ENCODE results near the gene FBXW2. TPM values are rescaled to one million over a fixed set of nuclear protein-coding genes. Genes with fewer than 3 reads are reported as not detected.

Gene FBXW2
- total and polyA plus RNA-seq, 2 donors (not counting 1 experiment from before 2014, with no cell fraction given), result 33.5 to 77.5 TPM

- peaks cover 2% of the 10 kb centered on the region for H3K36me3 ChIP-seq (ENCODE audit: control insufficient read depth, insufficient read depth, low read length)
- TF ChIP-seq CTCF (conservative IDR thresholded peaks at IDR 0.05 in 1 of 2, IDR thresholded peaks at IDR 0.05 in 1 of 2; ENCODE audit: low read depth in 1 of 2, low read length in 2 of 2), result no peak
- no peak for TF ChIP-seq EZH2 (IDR thresholded peaks at IDR 0.05; ENCODE audit: low read length, missing control alignments)
Measured at GRCh38 chr9:120830865-120831264, 37.6 kb upstream of the FBXW2 start.

GRCh38 chr9:120830151-120830550, 36.9 kb upstream of the FBXW2 start:
- TF ChIP-seq CTCF (conservative IDR thresholded peaks at IDR 0.05 in 1 of 2, IDR thresholded peaks at IDR 0.05 in 1 of 2; ENCODE audit: low read depth in 1 of 2, low read length in 2 of 2) (no peak), EZH2 (IDR thresholded peaks at IDR 0.05; ENCODE audit: low read length, missing control alignments) (no peak)
- Histone ChIP-seq H3K9me3 (ENCODE audit: control insufficient read depth, insufficient read depth, low read depth, low read length) (no peaks in the 10 kb centered on the region), H3K27me3 (ENCODE audit: control insufficient read depth, insufficient read depth, low read length) (no peaks in the 10 kb centered on the region), H3K4me2 (ENCODE audit: extremely low read depth, insufficient read depth, low read length) (no peak overlapping the region), H3K9ac (ENCODE audit: insufficient read depth, low read length) (no peak overlapping the region), H3K36me3 (ENCODE audit: control insufficient read depth, insufficient read depth, low read length) (peaks cover 2% of the 10 kb centered on the region), H2AFZ (ENCODE audit: low read length) (no peak overlapping the region), H3K27ac (ENCODE audit: insufficient read depth, low read length) (no peak overlapping the region), H3K79me2 (ENCODE audit: control insufficient read depth, insufficient read depth, low read length) (no peaks in the 10 kb centered on the region), H4K20me1 (ENCODE audit: control insufficient read depth, extremely low read depth, insufficient read depth, low read length) (no peaks in the 10 kb centered on the region), H3K4me3 (replicated peaks in 1 of 4; ENCODE audit: control extremely low read depth in 1 of 4, insufficient read depth in 1 of 4, low read depth in 3 of 4, low read length in 4 of 4) (no peak overlapping the region), H3K4me1 (ENCODE audit: control insufficient read depth, extremely low read depth, insufficient read depth, low read length) (no peaks in the 10 kb centered on the region)
- DNase-seq (ENCODE audit: low read depth in 2 of 2), result no peak

More at GRCh38 chr9:120830865-120831264, 37.6 kb upstream of the FBXW2 start:
- H3K4me3 ChIP-seq (replicated peaks in 1 of 4; ENCODE audit: control extremely low read depth in 1 of 4, insufficient read depth in 1 of 4, low read depth in 3 of 4, low read length in 4 of 4), result no peak overlapping the region
- H3K9ac ChIP-seq (ENCODE audit: insufficient read depth, low read length), result no peak overlapping the region
- no peaks in the 10 kb centered on the region for H4K20me1 ChIP-seq (ENCODE audit: control insufficient read depth, extremely low read depth, insufficient read depth, low read length)
- H3K4me1 ChIP-seq (ENCODE audit: control insufficient read depth, extremely low read depth, insufficient read depth, low read length), result no peaks in the 10 kb centered on the region
- no peak overlapping the region for H3K4me2 ChIP-seq (ENCODE audit: extremely low read depth, insufficient read depth, low read length)
- no peaks in the 10 kb centered on the region for H3K27me3 ChIP-seq (ENCODE audit: control insufficient read depth, insufficient read depth, low read length)
- no peak overlapping the region for H2AFZ ChIP-seq (ENCODE audit: low read length)
- no peak for DNase-seq (ENCODE audit: low read depth in 2 of 2)
- H3K79me2 ChIP-seq (ENCODE audit: control insufficient read depth, insufficient read depth, low read length), result no peaks in the 10 kb centered on the region
- no peak overlapping the region for H3K27ac ChIP-seq (ENCODE audit: insufficient read depth, low read length)
- H3K9me3 ChIP-seq (ENCODE audit: control insufficient read depth, insufficient read depth, low read depth, low read length), result no peaks in the 10 kb centered on the region

GRCh38 chr9:120829650-120830049, 36.4 kb upstream of the FBXW2 start:
- Histone ChIP-seq H3K27ac (ENCODE audit: insufficient read depth, low read length) (no peak overlapping the region), H3K4me1 (ENCODE audit: control insufficient read depth, extremely low read depth, insufficient read depth, low read length) (no peaks in the 10 kb centered on the region), H2AFZ (ENCODE audit: low read length) (no peak overlapping the region), H3K27me3 (ENCODE audit: control insufficient read depth, insufficient read depth, low read length) (no peaks in the 10 kb centered on the region), H3K4me3 (replicated peaks in 1 of 4; ENCODE audit: control extremely low read depth in 1 of 4, insufficient read depth in 1 of 4, low read depth in 3 of 4, low read length in 4 of 4) (no peak overlapping the region), H3K9me3 (ENCODE audit: control insufficient read depth, insufficient read depth, low read depth, low read length) (no peaks in the 10 kb centered on the region), H3K36me3 (ENCODE audit: control insufficient read depth, insufficient read depth, low read length) (peaks cover 2% of the 10 kb centered on the region), H4K20me1 (ENCODE audit: control insufficient read depth, extremely low read depth, insufficient read depth, low read length) (no peaks in the 10 kb centered on the region), H3K9ac (ENCODE audit: insufficient read depth, low read length) (no peak overlapping the region), H3K79me2 (ENCODE audit: control insufficient read depth, insufficient read depth, low read length) (no peaks in the 10 kb centered on the region), H3K4me2 (ENCODE audit: extremely low read depth, insufficient read depth, low read length) (no peak overlapping the region)
- TF ChIP-seq CTCF (conservative IDR thresholded peaks at IDR 0.05 in 1 of 2, IDR thresholded peaks at IDR 0.05 in 1 of 2; ENCODE audit: low read depth in 1 of 2, low read length in 2 of 2), result no peak
- DNase-seq (ENCODE audit: low read depth in 2 of 2), result no peak
